Panc1 (cell line): ENCODE data around the gene ZNF568. TPM values are rescaled to one million over a fixed set of nuclear protein-coding genes. Genes with fewer than 3 reads are reported as not detected.

ENCODE experiments used
- ATAC-seq: fragments of 200-7000 bp; cut with Tn5 transposase; 2 replicates; pipeline ENCODE4 v1.9.1; 2020; ENCODE audit warnings: mild to moderate bottlenecking, moderate library complexity
- Bru-seq: library from RNA; stranded (reverse); fragments of 400-500 nt; gene quantifications from one replicate; lab custom pipeline; 2021; lab: Mats Ljungman, UMichigan
- BruChase-seq, 2 experiments: library from RNA; stranded (reverse); fragments of 400-500 nt; gene quantifications; one replicate each; lab custom pipeline; 2021; lab: Mats Ljungman, UMichigan
- BruUV-seq: library from RNA; stranded (reverse); fragments of 400-500 nt; replicated peaks from 2 replicates; lab custom pipeline; 2021; lab: Mats Ljungman, UMichigan
- CTCF ChIA-PET: fragments of 300-600 bp; sonication (Branson Sonifier 250); formaldehyde crosslinking; loops from one replicate; lab custom pipeline; 2022; ENCODE audit warnings: antibody characterized with exemption; lab: Charles Lee
- POLR2A ChIA-PET: fragments of 300-600 bp; sonication (Branson Sonifier 250); formaldehyde crosslinking; loops from one replicate; lab custom pipeline; 2022; ENCODE audit warnings: antibody characterized with exemption; lab: Charles Lee
- DNase-seq: peaks from one replicate; pipeline ENCODE4 v3.0.0-alpha.2; 2010; ENCODE audit warnings: low read depth, low spot score
- H3K27ac ChIP-seq: 2 replicates; pipeline ENCODE4 v1.5.1; 2011; ENCODE audit warnings: mild to moderate bottlenecking, low read length, inconsistent platforms
- H3K27me3 ChIP-seq: fragments of 200-500 bp; sonication (Bioruptor generic); 2 replicates; pipeline ENCODE4 v1.6.0; 2014; ENCODE audit warnings: low read length, inconsistent platforms; ENCODE audit not compliant: control insufficient read depth, insufficient read depth
- H3K36me3 ChIP-seq: fragments of 200-500 bp; sonication (Bioruptor generic); 2 replicates; pipeline ENCODE4 v1.5.1; 2014; ENCODE audit warnings: inconsistent platforms, mild to moderate bottlenecking, low read length, moderate library complexity; ENCODE audit not compliant: control insufficient read depth, insufficient read depth
- H3K4me1 ChIP-seq: 2 replicates; pipeline ENCODE4 v1.5.1; 2011; ENCODE audit warnings: inconsistent platforms, mild to moderate bottlenecking, low read length, moderate library complexity; ENCODE audit not compliant: control insufficient read depth, insufficient read depth
- H3K4me3 ChIP-seq, 2 experiments: 2 replicates each; pipeline ENCODE4 v1.5.1; 2011 to 2012; ENCODE audit warnings: low read depth in 2 of 2, low read length in 2 of 2, mild to moderate bottlenecking in 2 of 2, inconsistent platforms in 1 of 2, moderate library complexity in 1 of 2
- H3K9me3 ChIP-seq: fragments of 200-500 bp; sonication (Bioruptor generic); 2 replicates; pipeline ENCODE4 v1.5.1; 2014; ENCODE audit warnings: low read depth, mild to moderate bottlenecking, inconsistent platforms, low read length, moderate library complexity; ENCODE audit not compliant: control insufficient read depth, insufficient read depth
- POLR2AphosphoS5 ChIP-seq: IDR thresholded peaks from 2 replicates; pipeline ENCODE4 v1.6.1; 2012; ENCODE audit warnings: mild to moderate bottlenecking, low read depth, low read length, moderate library complexity
- SIN3A ChIP-seq: IDR thresholded peaks from 2 replicates; pipeline ENCODE4 v1.6.1; 2012; ENCODE audit warnings: low read depth, mild to moderate bottlenecking, low read length, moderate library complexity, borderline replicate concordance; ENCODE audit not compliant: insufficient read depth
- TCF7L2 ChIP-seq: IDR thresholded peaks from 2 replicates; pipeline ENCODE4 v1.6.1; 2011; ENCODE audit warnings: mild to moderate bottlenecking, low read depth, low read length, inconsistent platforms
- in situ Hi-C: cut with HindIII; loops from 2 replicates; pipeline ENCODE4 v1.10.0; 2016; ENCODE audit warnings: low sequenced_read_pairs, low pct_unique_long_range_greater_than_20kb
- intact Hi-C: fragments of 100-400 bp; cut with micrococcal nuclease; formaldehyde crosslinking; loops from one replicate; pipeline ENCODE4 v1.10.0; 2022; ENCODE audit not compliant: unreplicated experiment
- long read RNA-seq: library from polyadenylated mRNA; unstranded; transcript quantifications from one replicate; pipeline ENCODE4 v2.0.0, GENCODE V29; 2021; ENCODE audit not compliant: unreplicated experiment
- polyA plus RNA-seq: library from polyadenylated mRNA; unstranded; fragments of >200 nt; gene quantifications from one replicate; pipeline ENCODE4 v1.2.1, GENCODE V29; 2012; ENCODE audit warnings: missing spikeins; ENCODE audit not compliant: insufficient read length
- total RNA-seq: library from RNA; stranded (reverse); gene quantifications from one replicate; pipeline ENCODE4 v1.2.1, GENCODE V29; 2021; ENCODE audit not compliant: unreplicated experiment
- TF ChIP-seq, protein P1 (sequence below): fragments of 450-650 bp; IDR thresholded peaks from 2 replicates; pipeline ENCODE4 v1.5.1; 2017; ENCODE audit warnings: mild to moderate bottlenecking
- TF ChIP-seq, protein P2 (sequence below), 2 experiments: IDR thresholded peaks; 2 replicates each; pipeline ENCODE4 v1.6.1; 2011 to 2012; ENCODE audit warnings: low read depth in 2 of 2, control low read depth in 1 of 2, low read length in 1 of 2, mild to moderate bottlenecking in 1 of 2, moderate library complexity in 1 of 2; ENCODE audit not compliant: insufficient read depth in 1 of 2

Gene ZNF568
- total RNA-seq (19.3 TPM), Bru-seq, nascent RNA (percentile 66 among the genes with signal in this experiment), BruChase-seq, experiment 1, labeled RNA remaining after a 2-hour chase (percentile 70 among the genes with signal in this experiment), BruChase-seq, experiment 2, labeled RNA remaining after a 6-hour chase (percentile 66 among the genes with signal in this experiment)
- polyA plus RNA-seq = 14.0 TPM
- long read RNA-seq, transcript ZNF568-208 (3 exons, 1,902 nt) = minor isoform, 5 of 34 reads
- long read RNA-seq, transcript ZNF568-201 (7 exons, 2,441 nt) = major isoform, 12 of 34 reads
- long read RNA-seq, partial matches to known transcripts = 1 of 34 reads
- long read RNA-seq, other reads (novel, unspliced or antisense) = 9 of 34 reads

DNA sequence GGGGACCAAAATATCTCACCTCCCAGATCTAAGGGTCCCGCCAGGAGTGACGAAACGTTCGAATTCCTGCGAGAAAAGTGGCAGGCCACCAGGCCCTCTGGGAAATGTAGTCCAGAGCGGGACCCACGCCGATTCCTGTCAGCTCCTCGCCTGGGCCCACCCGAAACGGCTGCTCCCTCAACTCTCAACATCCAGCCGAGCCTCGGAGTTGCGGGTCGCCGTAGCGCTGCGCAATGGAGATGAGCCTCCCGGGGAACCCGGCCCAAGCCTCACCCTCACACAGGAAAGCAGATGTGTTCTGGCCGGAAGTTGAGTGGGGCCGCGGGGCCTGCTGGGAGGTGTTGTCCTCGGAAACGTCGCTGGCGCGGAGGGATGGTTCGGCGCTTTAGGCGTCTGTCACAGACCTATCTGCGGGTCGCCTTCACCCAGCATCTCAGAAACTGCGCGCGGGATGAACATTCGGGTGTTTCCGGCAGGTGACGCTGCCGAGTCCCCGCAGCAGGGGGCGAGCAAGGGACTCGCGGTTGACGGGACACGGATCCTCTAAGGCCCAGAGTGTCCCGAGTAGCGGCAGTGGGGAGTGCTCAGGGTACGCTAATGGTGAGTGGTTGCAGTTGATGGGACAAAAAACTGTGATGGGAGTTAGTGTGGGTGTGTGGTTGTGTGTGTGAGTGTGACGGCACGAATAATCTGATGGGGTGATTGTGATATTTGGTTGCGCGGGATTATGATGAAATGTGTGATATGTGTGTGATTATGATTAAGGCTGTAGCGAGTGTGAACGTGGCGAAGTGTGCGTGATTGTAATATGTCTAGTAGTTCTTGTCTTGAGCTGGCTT is at the start of gene ZNF568, which contains the start of gene ZNF829:
Gene ZNF568 (plus strand): TSS at position 341 of the 839 bp plus-strand sequence. CDS start 6,439 bp downstream, outside the sequence.
Gene ZNF829 (minus strand): TSS at position 300 of the 839 bp plus-strand sequence. CDS start 1,124 bp downstream, outside the sequence.
- ChIA-PET CTCF (interaction anchor here (0.7 kb wide), 1 partner anchor 79 kb away, joined by 3 read pairs; no protein-coding TSS in a partner anchor), POLR2A (no interaction called here)
- DNase-seq = peak; percentile 81
- peaks cover 39% of the 10 kb centered on the region; the same call in 1 of the 2 replicates for H3K9me3 ChIP-seq
- TF ChIP-seq TCF7L2 (peak; percentile 99), POLR2AphosphoS5 (peak; percentile 70), SIN3A (0 out of 2 replicates have a peak, but pooled peaks have one; percentile 24)
- TF ChIP-seq, protein P1, sequence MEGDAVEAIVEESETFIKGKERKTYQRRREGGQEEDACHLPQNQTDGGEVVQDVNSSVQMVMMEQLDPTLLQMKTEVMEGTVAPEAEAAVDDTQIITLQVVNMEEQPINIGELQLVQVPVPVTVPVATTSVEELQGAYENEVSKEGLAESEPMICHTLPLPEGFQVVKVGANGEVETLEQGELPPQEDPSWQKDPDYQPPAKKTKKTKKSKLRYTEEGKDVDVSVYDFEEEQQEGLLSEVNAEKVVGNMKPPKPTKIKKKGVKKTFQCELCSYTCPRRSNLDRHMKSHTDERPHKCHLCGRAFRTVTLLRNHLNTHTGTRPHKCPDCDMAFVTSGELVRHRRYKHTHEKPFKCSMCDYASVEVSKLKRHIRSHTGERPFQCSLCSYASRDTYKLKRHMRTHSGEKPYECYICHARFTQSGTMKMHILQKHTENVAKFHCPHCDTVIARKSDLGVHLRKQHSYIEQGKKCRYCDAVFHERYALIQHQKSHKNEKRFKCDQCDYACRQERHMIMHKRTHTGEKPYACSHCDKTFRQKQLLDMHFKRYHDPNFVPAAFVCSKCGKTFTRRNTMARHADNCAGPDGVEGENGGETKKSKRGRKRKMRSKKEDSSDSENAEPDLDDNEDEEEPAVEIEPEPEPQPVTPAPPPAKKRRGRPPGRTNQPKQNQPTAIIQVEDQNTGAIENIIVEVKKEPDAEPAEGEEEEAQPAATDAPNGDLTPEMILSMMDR = peak; percentile 85
- TF ChIP-seq, protein P2, sequence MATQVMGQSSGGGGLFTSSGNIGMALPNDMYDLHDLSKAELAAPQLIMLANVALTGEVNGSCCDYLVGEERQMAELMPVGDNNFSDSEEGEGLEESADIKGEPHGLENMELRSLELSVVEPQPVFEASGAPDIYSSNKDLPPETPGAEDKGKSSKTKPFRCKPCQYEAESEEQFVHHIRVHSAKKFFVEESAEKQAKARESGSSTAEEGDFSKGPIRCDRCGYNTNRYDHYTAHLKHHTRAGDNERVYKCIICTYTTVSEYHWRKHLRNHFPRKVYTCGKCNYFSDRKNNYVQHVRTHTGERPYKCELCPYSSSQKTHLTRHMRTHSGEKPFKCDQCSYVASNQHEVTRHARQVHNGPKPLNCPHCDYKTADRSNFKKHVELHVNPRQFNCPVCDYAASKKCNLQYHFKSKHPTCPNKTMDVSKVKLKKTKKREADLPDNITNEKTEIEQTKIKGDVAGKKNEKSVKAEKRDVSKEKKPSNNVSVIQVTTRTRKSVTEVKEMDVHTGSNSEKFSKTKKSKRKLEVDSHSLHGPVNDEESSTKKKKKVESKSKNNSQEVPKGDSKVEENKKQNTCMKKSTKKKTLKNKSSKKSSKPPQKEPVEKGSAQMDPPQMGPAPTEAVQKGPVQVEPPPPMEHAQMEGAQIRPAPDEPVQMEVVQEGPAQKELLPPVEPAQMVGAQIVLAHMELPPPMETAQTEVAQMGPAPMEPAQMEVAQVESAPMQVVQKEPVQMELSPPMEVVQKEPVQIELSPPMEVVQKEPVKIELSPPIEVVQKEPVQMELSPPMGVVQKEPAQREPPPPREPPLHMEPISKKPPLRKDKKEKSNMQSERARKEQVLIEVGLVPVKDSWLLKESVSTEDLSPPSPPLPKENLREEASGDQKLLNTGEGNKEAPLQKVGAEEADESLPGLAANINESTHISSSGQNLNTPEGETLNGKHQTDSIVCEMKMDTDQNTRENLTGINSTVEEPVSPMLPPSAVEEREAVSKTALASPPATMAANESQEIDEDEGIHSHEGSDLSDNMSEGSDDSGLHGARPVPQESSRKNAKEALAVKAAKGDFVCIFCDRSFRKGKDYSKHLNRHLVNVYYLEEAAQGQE (IDR thresholded peaks at IDR 0.05; ENCODE audit: insufficient read depth in 1 of 2, low read depth in 2 of 2, low read length in 1 of 2) = no peak
- peaks cover 6% of the 10 kb centered on the region; the same call in 1 of the 2 replicates for H3K4me1 ChIP-seq
- H3K27ac ChIP-seq = peak within 1 kb of the TSS; percentile 85
- TSS peak; percentile 59 for BruUV-seq
- in situ Hi-C loops = no loop called here
- peak within 1 kb of the TSS; percentile 64 to 86 for H3K4me3 ChIP-seq
- peaks cover 3% of the 10 kb centered on the region for H3K36me3 ChIP-seq
- no peaks in the 10 kb centered on the region for H3K27me3 ChIP-seq
- ATAC-seq = peak; percentile 99
- intact Hi-C loops = loop anchor here (5.0 kb wide), 1 partner anchor 64 kb away; the partner anchor contains the start of gene ZNF345

DNA sequence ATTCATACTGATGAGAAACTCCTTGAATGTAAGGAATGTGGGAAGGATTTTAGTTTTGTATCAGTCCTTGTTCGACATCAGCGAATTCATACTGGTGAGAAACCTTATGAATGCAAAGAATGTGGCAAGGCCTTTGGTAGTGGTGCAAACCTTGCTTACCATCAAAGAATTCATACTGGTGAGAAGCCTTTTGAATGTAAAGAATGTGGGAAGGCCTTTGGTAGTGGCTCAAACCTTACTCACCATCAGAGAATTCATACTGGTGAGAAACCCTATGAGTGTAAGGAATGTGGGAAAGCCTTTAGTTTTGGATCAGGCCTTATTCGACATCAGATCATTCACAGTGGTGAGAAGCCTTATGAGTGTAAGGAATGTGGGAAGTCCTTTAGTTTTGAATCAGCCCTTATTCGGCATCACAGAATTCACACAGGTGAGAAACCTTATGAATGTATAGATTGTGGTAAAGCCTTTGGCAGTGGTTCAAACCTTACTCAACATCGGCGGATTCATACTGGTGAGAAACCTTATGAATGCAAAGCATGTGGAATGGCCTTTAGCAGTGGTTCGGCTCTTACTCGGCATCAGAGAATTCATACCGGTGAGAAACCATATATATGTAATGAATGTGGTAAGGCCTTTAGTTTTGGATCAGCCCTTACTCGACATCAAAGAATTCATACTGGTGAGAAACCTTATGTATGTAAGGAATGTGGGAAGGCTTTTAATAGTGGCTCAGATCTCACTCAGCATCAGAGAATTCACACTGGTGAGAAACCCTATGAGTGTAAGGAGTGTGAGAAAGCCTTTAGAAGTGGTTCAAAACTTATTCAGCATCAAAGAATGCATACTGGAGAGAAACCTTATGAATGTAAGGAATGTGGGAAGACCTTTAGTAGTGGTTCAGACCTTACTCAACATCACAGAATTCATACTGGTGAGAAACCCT is 38.9 kb upstream of the ZNF568 start:
- no peaks in the 10 kb centered on the region for H3K27me3 ChIP-seq
- BruUV-seq = no TSS peak
- ChIA-PET CTCF (no interaction called here), POLR2A (no interaction called here)
- no peaks in the 10 kb centered on the region for H3K4me1 ChIP-seq
- H3K9me3 ChIP-seq = peaks cover 86% of the 10 kb centered on the region
- H3K27ac ChIP-seq = no peak overlapping the region
- H3K4me3 ChIP-seq = no peak overlapping the region
- ATAC-seq (no peak), DNase-seq (no peak)
- in situ Hi-C loops = no loop called here
- TF ChIP-seq, protein P1 = no peak
- intact Hi-C loops = no loop called here
- H3K36me3 ChIP-seq = no peaks in the 10 kb centered on the region
